Loucy (cell line): Measurements from ENCODE around the gene RNASET2.
A peak's percentile ranks its signal among the peaks of the same experiment; 100 is the strongest.

Experiments
- H2AFZ ChIP-seq: fragments of 200-600 bp; sonication (generic); 2 replicates; pipeline ENCODE4 v1.6.0; 2016; ENCODE audit warnings: antibody characterized with exemption, mild to moderate bottlenecking, low read length, moderate library complexity
- H3F3A ChIP-seq: fragments of 200-600 bp; 2 replicates; pipeline ENCODE4 v1.6.0; 2016; ENCODE audit warnings: antibody characterized with exemption, low read depth, mild to moderate bottlenecking
- H3K27me3 ChIP-seq: fragments of 200-600 bp; sonication (generic); 2 replicates; pipeline ENCODE4 v1.6.1; 2014; ENCODE audit warnings: low read length, mild to moderate bottlenecking; ENCODE audit not compliant: insufficient read depth, poor library complexity, severe bottlenecking
- H3K36me3 ChIP-seq: fragments of 200-600 bp; sonication (generic); 2 replicates; pipeline ENCODE4 v1.6.1; 2016; ENCODE audit warnings: low read length; ENCODE audit not compliant: insufficient read depth
- H3K4me1 ChIP-seq: fragments of 200-600 bp; sonication (generic); 2 replicates; pipeline ENCODE4 v1.5.1; 2014; ENCODE audit warnings: low read length, mild to moderate bottlenecking; ENCODE audit not compliant: insufficient read depth, poor library complexity, severe bottlenecking
- H3K4me2 ChIP-seq: fragments of 200-600 bp; sonication (generic); 2 replicates; pipeline ENCODE4 v1.6.0; 2014; ENCODE audit warnings: antibody characterized with exemption, low read length, low read depth, mild to moderate bottlenecking; ENCODE audit not compliant: poor library complexity, severe bottlenecking
- H3K4me3 ChIP-seq: fragments of 200-600 bp; sonication (generic); 2 replicates; pipeline ENCODE4 v1.5.1; 2014; ENCODE audit warnings: low read length, mild to moderate bottlenecking, mixed read lengths; ENCODE audit not compliant: poor library complexity, severe bottlenecking
- H3K79me2 ChIP-seq: fragments of 200-600 bp; sonication (generic); 2 replicates; pipeline ENCODE4 v1.6.1; 2014; ENCODE audit warnings: low read length; ENCODE audit not compliant: insufficient read depth
- H3K9ac ChIP-seq: fragments of 200-600 bp; sonication (generic); 2 replicates; pipeline ENCODE4 v1.6.0; 2014; ENCODE audit warnings: mild to moderate bottlenecking, low read depth, low read length, moderate library complexity; ENCODE audit not compliant: poor library complexity, severe bottlenecking
- H3K9me2 ChIP-seq: fragments of 200-600 bp; sonication (generic); replicated peaks from 2 replicates; pipeline ENCODE4 v1.6.1; 2016; ENCODE audit warnings: low read depth, low read length, mixed read lengths
- H3K9me3 ChIP-seq: fragments of 200-600 bp; sonication (generic); 2 replicates; pipeline ENCODE4 v1.6.1; 2014; ENCODE audit warnings: mild to moderate bottlenecking, antibody characterized with exemption, low read length, low read depth; ENCODE audit not compliant: insufficient read depth
- H4K20me1 ChIP-seq: fragments of 200-600 bp; sonication (generic); 2 replicates; pipeline ENCODE4 v1.6.0; 2014; ENCODE audit warnings: antibody characterized with exemption, low read length, mild to moderate bottlenecking; ENCODE audit not compliant: insufficient read depth, poor library complexity, severe bottlenecking
- CTCF ChIP-seq: fragments of 200-600 bp; sonication (generic); conservative IDR thresholded peaks from 2 replicates; pipeline ENCODE4 v1.5.1; 2014; ENCODE audit warnings: mild to moderate bottlenecking, antibody characterized with exemption, low read length
- EZH2phosphoT487 ChIP-seq: fragments of 200-600 bp; IDR thresholded peaks from 2 replicates; pipeline ENCODE4 v1.6.1; 2018; ENCODE audit warnings: antibody characterized with exemption, mild to moderate bottlenecking, moderate library complexity, borderline replicate concordance

Gene RNASET2

GRCh38 chr6:166958926-166959861 is 2.8 kb upstream of the RNASET2 start:
- Histone ChIP-seq H3K9me2 (no peaks in the 10 kb centered on the region), H3K27me3 (no peaks in the 10 kb centered on the region), H3K36me3 (no peaks in the 10 kb centered on the region), H3K9ac (peak overlapping the region; percentile 44), H3K79me2 (peaks cover 8% of the 10 kb centered on the region; the same call in 1 of the 2 replicates), H3K4me2 (peak overlapping the region; percentile 72), H3K9me3 (no peaks in the 10 kb centered on the region), H3F3A (peaks cover 4% of the 10 kb centered on the region; the same call in 1 of the 2 replicates), H2AFZ (peak overlapping the region; percentile 47; the same call in 1 of the 2 replicates), H3K4me1 (peaks cover 42% of the 10 kb centered on the region), H3K4me3 (peak overlapping the region; percentile 58), H4K20me1 (no peaks in the 10 kb centered on the region)
- TF ChIP-seq CTCF (no peak), EZH2phosphoT487 (no peak)

GRCh38 chr6:166957805-166958076 is 1.4 kb upstream of the RNASET2 start:
- Histone ChIP-seq H3K36me3 (no peaks in the 10 kb centered on the region), H3F3A (peaks cover 4% of the 10 kb centered on the region; the same call in 1 of the 2 replicates), H3K79me2 (peaks cover 8% of the 10 kb centered on the region; the same call in 1 of the 2 replicates), H2AFZ (no peak overlapping the region), H3K9me2 (no peaks in the 10 kb centered on the region), H3K9ac (no peak overlapping the region), H3K27me3 (no peaks in the 10 kb centered on the region), H3K9me3 (no peaks in the 10 kb centered on the region), H3K4me3 (peak overlapping the region; percentile 87), H3K4me1 (peaks cover 48% of the 10 kb centered on the region), H4K20me1 (no peaks in the 10 kb centered on the region), H3K4me2 (peak overlapping the region; percentile 91)
- no peak for TF ChIP-seq EZH2phosphoT487
- TF ChIP-seq CTCF = no peak

- no peaks in the 10 kb centered on the region for H4K20me1 ChIP-seq
- H3K36me3 ChIP-seq = no peaks in the 10 kb centered on the region
- no peaks in the 10 kb centered on the region for H3K9me2 ChIP-seq
- H3K9me3 ChIP-seq = no peaks in the 10 kb centered on the region
- peak overlapping the region; percentile 91 for H3K4me2 ChIP-seq
- peak overlapping the region; percentile 95 for H2AFZ ChIP-seq
- H3F3A ChIP-seq = peaks cover 4% of the 10 kb centered on the region; the same call in 1 of the 2 replicates
- H3K79me2 ChIP-seq = peaks cover 8% of the 10 kb centered on the region; the same call in 1 of the 2 replicates
- H3K4me3 ChIP-seq = peak overlapping the region; percentile 87
- H3K9ac ChIP-seq = peak overlapping the region; percentile 81
- H3K4me1 ChIP-seq = peaks cover 48% of the 10 kb centered on the region
- no peak for TF ChIP-seq EZH2phosphoT487
- H3K27me3 ChIP-seq = no peaks in the 10 kb centered on the region
These were observed 896 bp upstream of the RNASET2 start for GRCh38 chr6:166957087-166957804.
